Neuron (in vitro differentiated cells): ENCODE results near the gene ODF4.
"Not testable (repeated sequence)": the region's sequence is repeated elsewhere in the genome, so short reads cannot be mapped to it uniquely, and the experiment has no call there.

ENCODE experiments used
- H2AFZ ChIP-seq: one replicate; pipeline ENCODE4 v1.6.1; 2013; ENCODE audit warnings: low read depth, mild to moderate bottlenecking, inconsistent platforms, low read length, moderate library complexity
- H3K27me3 ChIP-seq: one replicate; pipeline ENCODE4 v1.6.1; 2013; ENCODE audit warnings: low read length; ENCODE audit not compliant: insufficient read depth
- H3K36me3 ChIP-seq: one replicate; pipeline ENCODE4 v1.6.1; 2013; ENCODE audit warnings: low read length; ENCODE audit not compliant: insufficient read depth
- H3K4me1 ChIP-seq: one replicate; pipeline ENCODE4 v1.6.1; 2013; ENCODE audit warnings: low read length; ENCODE audit not compliant: insufficient read depth
- H3K4me3 ChIP-seq: 2 replicates; pipeline ENCODE4 v1.5.1; 2013; ENCODE audit warnings: mild to moderate bottlenecking, low read length, moderate library complexity
- H3K9me3 ChIP-seq: one replicate; pipeline ENCODE4 v1.6.1; 2013; ENCODE audit warnings: low read length

ODF4 gene

GRCh38 chr17:8333281-8333680 is 6.4 kb upstream of the ODF4 start:
- Histone ChIP-seq H3K4me3 (no peak overlapping the region), H3K27me3 (peaks cover 16% of the 10 kb centered on the region), H3K9me3 (no peaks in the 10 kb centered on the region), H3K4me1 (peaks cover 17% of the 10 kb centered on the region), H3K36me3 (no peaks in the 10 kb centered on the region), H2AFZ (no peak overlapping the region)

DNA sequence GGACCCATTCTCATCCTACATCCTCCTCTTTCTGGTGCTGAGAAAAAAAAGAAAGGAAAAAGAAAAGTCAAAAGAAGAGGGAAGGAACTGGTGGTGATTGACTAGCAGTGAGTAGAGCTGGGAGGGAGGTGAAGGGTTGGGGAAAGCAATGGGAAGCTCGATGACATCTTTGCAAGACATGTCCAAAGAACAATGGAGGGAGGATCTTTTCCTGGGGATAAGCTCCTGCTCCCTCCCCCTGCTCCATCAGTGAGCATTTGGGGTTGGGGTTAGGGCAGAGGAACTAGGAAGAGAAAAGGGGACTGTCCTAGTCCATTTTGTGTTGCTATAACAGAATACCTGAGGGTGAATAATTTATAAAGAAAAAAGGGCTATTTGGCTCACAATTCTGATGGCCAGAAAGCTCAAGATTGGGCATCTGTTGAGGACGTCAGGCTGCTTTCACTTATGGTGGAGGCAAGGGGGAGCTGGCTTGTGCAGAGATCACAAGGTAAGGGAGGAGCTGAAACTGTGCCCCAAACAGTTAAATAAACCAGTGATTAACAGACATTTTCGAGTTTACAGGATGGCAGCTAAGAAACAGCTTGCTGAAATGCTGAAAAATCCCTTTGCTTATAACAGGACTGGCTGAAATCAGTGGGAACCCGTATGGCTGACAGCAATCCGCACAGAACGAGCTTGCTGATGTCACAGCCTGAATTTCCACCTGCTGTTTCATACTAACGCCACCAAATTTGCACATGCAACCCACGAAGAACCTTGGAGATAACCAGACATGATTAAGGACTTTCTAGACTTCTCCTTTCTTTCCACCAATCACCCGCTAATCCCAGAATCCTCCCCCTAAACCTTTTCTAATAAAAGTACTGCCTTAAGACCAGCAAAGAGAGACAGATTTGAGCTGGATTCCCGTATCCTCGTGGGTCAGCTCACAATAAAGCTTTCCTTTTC is 1.6 kb upstream of the ODF4 start:
- H3K4me3 ChIP-seq, result no peak overlapping the region
- peaks cover 28% of the 10 kb centered on the region for H3K27me3 ChIP-seq
- no peaks in the 10 kb centered on the region for H3K36me3 ChIP-seq
- peaks cover 14% of the 10 kb centered on the region for H3K4me1 ChIP-seq
- H3K9me3 ChIP-seq, result no peaks in the 10 kb centered on the region
- no peak overlapping the region for H2AFZ ChIP-seq

DNA sequence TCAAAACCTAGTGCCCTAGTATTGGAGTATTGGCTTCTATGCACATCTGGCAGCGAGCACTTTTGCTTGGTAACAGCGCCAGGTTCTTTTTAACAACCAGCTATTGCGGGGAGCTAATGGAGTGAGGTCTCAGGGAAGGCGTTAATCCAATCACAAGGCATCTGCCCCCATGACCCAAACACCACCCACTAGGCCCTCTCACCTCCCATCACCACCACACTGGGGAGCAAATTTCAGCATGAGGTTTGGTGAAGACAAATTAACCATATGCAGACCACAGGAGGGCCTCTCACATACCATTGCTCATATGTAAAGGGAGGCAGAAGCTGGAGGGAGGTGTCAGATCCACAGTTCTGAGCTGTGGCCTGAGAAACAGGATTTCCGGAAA is 893 bp upstream of the ODF4 start:
- no peak overlapping the region for H3K4me3 ChIP-seq
- peaks cover 11% of the 10 kb centered on the region for H3K4me1 ChIP-seq
- H2AFZ ChIP-seq, result no peak overlapping the region
- peaks cover 28% of the 10 kb centered on the region for H3K27me3 ChIP-seq
- H3K9me3 ChIP-seq, result no peaks in the 10 kb centered on the region
- H3K36me3 ChIP-seq, result no peaks in the 10 kb centered on the region

DNA sequence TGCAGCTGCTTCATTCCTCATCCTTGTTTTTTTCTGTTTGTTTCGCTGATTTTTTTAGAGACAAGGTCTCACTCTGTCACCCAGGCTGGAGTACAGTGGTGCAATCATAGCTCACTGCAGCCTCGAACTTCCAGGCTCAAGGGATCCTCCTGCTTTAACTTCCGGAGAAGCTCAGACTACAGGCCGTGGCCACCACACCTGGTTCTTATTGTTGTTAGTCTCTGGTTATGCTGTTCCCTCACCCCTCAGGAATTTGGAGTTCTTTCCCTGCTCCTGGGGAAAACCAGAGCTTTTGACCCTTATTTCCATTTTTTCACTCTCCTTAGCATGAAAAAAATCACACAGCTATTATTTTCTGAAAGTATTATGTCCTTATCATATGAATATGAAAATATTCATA is 1.8 kb downstream of the ODF4 start:
- H3K4me3 ChIP-seq, result no peak overlapping the region
- H3K9me3 ChIP-seq, result no peaks in the 10 kb centered on the region
- H2AFZ ChIP-seq, result no peak overlapping the region
- no peaks in the 10 kb centered on the region for H3K36me3 ChIP-seq
- peaks cover 27% of the 10 kb centered on the region for H3K27me3 ChIP-seq
- peaks cover 11% of the 10 kb centered on the region for H3K4me1 ChIP-seq

- Histone ChIP-seq H3K36me3 (no peaks in the 10 kb centered on the region), H3K4me3 (no peak overlapping the region), H3K9me3 (no peaks in the 10 kb centered on the region), H2AFZ (no peak overlapping the region), H3K27me3 (peaks cover 16% of the 10 kb centered on the region), H3K4me1 (peaks cover 2% of the 10 kb centered on the region)
Observed at GRCh38 chr17:8345052-8345690, 5.5 kb downstream of the ODF4 start.

- Histone ChIP-seq H3K9me3 (no peaks in the 10 kb centered on the region), H3K4me1 (peaks cover 2% of the 10 kb centered on the region), H2AFZ (no peak overlapping the region), H3K27me3 (peaks cover 12% of the 10 kb centered on the region), H3K4me3 (no peak overlapping the region), H3K36me3 (no peaks in the 10 kb centered on the region)
Observed at GRCh38 chr17:8345951-8346665, 6.5 kb downstream of the ODF4 start.

DNA sequence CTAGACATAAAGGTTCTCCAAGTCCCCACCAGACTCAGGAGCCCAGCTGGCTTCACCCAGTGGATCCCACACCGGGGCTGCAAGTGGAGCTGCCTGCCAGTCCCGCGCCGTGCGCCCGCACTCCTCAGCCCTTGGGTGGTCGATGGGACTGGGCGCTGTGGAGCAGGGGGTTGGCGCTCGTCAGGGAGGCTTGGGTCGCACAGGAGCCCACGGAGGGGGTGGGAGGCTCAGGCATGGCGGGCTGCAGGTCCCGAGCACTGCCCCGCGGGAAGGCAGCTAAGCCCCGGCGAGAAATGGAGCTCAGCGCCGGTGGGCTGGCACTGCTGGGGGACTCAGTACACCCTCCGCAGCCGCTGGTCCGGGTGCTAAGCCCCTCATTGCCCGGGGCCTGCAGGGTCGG is 7.4 kb downstream of the ODF4 start:
- not testable (repeated sequence) for H3K4me3 ChIP-seq, H2AFZ ChIP-seq, H3K27me3 ChIP-seq, H3K4me1 ChIP-seq, H3K9me3 ChIP-seq, H3K36me3 ChIP-seq

GRCh38 chr17:8350339-8350738 is 10.7 kb downstream of the ODF4 start:
- Histone ChIP-seq H3K4me3 (no peak overlapping the region), H3K36me3 (no peaks in the 10 kb centered on the region), H2AFZ (no peak overlapping the region), H3K27me3 (peaks cover 6% of the 10 kb centered on the region), H3K4me1 (peaks cover 9% of the 10 kb centered on the region), H3K9me3 (no peaks in the 10 kb centered on the region)

DNA sequence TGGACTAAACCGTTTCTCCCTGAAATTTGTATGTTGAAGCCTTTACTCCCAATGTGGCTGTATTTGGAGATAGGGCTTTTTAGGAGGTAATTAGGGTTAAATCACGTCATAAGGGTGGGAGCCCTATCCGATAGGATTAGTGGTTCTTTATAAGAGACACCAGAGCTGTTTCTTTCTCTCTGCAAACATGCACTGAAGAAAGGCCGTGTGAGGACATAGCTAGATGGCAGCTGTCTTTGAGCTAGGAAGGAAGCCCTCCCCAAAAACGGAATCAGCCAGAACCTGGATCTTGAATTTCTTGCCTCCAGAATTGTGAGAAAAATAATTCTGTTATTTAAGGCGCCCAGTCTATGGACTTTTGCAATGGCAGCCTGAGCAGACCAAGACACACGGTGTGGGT is 14.1 kb downstream of the ODF4 start:
- no peak overlapping the region for H2AFZ ChIP-seq
- no peaks in the 10 kb centered on the region for H3K36me3 ChIP-seq
- H3K4me1 ChIP-seq, result peaks cover 9% of the 10 kb centered on the region
- H3K9me3 ChIP-seq, result peaks cover 2% of the 10 kb centered on the region
- H3K4me3 ChIP-seq, result no peak overlapping the region
- no peaks in the 10 kb centered on the region for H3K27me3 ChIP-seq

GRCh38 chr17:8354236-8354635 is 14.6 kb downstream of the ODF4 start:
- Histone ChIP-seq H3K27me3 (no peaks in the 10 kb centered on the region), H3K4me3 (no peak overlapping the region), H3K4me1 (peaks cover 9% of the 10 kb centered on the region), H3K36me3 (no peaks in the 10 kb centered on the region), H2AFZ (no peak overlapping the region), H3K9me3 (peaks cover 2% of the 10 kb centered on the region)

DNA sequence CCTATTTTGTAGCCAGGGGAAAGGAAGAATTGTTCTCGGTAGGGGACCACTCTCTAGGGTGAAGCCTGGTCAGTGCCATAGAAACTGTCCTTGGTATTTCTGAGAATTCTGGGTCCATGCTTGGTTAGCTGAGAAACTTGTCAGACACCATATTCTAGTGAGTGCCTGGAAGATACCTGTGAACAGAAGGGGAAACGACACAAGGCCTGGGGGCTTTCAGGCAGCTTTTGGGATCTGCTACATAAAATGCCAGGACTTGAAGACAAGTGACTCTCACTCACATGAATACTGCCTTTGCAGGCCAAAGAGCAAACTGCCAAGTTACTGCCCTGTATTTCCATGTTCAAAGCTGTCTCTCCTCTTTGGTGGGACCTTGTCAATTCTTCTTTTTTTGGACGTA is 18.3 kb downstream of the ODF4 start:
- Histone ChIP-seq H3K27me3 (no peaks in the 10 kb centered on the region), H3K36me3 (no peaks in the 10 kb centered on the region), H3K9me3 (peaks cover 2% of the 10 kb centered on the region), H2AFZ (no peak overlapping the region), H3K4me3 (no peak overlapping the region), H3K4me1 (peaks cover 9% of the 10 kb centered on the region)

GRCh38 chr17:8359769-8360168 is 20.1 kb downstream of the ODF4 start:
- Histone ChIP-seq H3K36me3 (peaks cover 4% of the 10 kb centered on the region), H2AFZ (no peak overlapping the region), H3K4me3 (no peak overlapping the region), H3K27me3 (no peaks in the 10 kb centered on the region), H3K4me1 (no peaks in the 10 kb centered on the region), H3K9me3 (peaks cover 2% of the 10 kb centered on the region)

DNA sequence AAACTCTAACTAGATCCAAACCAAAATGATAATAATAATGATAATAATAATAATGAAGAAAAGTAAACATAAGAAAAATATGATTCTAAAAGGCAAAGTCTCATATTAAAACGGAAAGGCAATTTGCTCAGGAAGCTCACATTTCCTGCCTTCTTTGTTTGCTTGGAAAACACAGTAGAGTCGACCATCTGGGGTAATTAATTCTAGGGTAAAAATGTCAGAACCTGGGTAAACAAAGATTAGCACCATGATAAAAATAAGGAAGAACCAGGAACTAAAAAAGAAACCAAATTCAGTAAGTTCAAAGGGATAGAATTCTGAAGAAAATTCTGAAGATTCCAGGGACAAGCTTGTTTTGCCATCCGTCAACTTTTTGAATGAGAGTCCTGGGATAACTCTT is 20.6 kb downstream of the ODF4 start:
- Histone ChIP-seq H3K9me3 (peaks cover 2% of the 10 kb centered on the region), H2AFZ (no peak overlapping the region), H3K36me3 (peaks cover 9% of the 10 kb centered on the region), H3K4me1 (no peaks in the 10 kb centered on the region), H3K4me3 (no peak overlapping the region), H3K27me3 (no peaks in the 10 kb centered on the region)
